GM19324 (cell line): Measurements from ENCODE around the gene SLC25A33.

Source experiments
- ATAC-seq: cut with Tn5 transposase; IDR thresholded peaks from one replicate; pipeline ENCODE4 v1.9.1; 2021; ENCODE audit warnings: mild to moderate bottlenecking, moderate library complexity; ENCODE audit not compliant: unreplicated experiment, low FRiP score

The SLC25A33 gene

DNA sequence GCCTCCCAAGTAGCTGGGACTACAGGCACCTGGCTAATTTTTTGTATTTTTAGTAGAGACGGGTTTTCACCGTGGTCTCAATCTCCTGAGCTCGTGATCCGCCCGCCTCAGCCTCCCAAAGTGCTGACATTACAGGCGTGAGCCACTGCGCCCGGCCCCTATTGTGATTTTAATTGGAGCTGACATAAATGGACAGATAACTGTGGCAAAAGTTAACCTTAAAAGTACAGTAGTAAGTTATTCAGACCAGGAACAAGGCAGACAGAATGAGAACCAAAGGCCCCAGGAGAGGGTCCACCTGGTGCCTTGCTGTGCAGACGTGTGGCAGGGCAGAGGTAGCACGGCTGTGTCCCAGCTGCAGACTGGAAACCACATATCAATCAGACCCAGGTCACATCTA lies 60.5 kb downstream of the SLC25A33 start:
- ATAC-seq = no peak

DNA sequence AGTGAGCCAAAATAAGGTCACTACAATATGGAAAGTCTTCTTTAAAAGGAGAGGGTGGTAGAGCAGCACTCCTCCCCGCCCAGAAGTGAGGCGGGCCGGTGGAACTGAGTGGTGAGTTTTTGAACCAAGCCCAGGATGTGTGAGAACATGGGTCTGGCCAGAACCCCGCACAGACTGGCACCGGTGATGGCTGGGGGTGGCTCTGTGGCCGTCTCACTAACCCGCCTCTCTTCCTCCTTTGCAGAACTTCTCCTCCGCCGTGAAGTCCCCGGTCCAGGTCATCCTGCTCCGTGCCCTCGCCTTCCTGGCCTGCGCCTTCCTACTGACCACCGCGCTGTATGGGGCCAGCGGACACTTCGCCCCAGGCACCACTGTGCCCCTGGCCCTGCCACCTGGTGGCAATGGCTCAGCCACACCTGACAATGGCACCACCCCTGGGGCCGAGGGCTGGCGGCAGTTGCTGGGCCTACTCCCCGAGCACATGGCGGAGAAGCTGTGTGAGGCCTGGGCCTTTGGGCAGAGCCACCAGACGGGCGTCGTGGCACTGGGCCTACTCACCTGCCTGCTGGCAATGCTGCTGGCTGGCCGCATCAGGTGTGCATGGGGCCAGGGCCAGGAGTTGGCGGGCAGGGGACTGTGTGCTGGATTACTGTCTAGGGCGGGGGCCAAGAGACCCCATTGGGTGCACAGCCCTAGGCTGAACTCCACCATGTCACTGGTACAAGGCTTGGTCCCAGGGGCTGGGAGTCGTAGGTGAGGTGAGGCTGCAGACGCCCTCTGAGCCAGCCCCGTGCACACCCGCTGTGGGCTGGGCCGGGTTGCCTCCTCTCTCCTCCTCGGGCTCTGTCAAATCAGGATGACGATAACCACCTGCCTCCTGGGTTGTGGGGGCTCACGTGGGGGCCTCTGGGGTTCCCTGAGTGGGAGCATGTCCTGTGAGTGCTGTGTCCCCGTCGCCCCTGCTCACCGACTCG lies 61.9 kb downstream of the SLC25A33 start:
- ATAC-seq = no peak

DNA sequence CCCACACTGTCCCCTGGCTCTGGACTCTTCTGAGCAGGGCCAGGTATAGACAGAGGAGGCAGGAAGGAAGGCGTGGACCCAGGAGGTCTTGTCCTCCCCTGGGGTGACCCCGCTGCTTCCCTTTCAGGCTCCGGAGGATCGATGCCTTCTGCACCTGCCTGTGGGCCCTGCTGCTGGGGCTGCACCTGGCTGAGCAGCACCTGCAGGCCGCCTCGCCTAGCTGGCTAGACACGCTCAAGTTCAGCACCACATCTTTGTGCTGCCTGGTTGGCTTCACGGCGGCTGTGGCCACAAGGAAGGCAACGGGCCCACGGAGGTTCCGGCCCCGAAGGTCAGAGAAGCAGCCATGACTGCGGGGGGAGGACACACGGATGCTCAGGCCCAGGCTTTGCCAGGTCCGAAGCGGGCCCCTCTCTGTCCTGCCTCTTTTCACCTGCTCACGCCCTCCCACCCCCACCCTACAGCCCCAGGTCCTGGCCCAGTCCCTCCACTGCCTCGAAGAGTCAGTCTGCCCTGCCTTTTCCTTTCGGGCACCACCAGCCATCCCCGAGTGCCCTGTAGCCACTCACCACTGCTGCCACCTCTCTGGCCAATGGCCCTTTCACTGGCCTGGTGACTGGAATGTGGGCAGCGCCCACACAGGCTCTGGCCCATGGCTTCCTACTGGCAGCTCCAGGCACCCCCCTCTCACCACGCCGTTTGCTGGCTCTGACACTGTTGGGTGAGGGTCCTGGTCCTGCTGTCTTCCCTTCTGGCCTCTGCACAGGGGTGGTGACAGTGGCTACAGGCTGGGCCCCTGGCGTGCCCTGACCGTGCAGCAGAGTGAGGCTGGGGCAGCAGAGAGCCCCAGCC lies 62.9 kb downstream of the SLC25A33 start:
- no peak for ATAC-seq

DNA sequence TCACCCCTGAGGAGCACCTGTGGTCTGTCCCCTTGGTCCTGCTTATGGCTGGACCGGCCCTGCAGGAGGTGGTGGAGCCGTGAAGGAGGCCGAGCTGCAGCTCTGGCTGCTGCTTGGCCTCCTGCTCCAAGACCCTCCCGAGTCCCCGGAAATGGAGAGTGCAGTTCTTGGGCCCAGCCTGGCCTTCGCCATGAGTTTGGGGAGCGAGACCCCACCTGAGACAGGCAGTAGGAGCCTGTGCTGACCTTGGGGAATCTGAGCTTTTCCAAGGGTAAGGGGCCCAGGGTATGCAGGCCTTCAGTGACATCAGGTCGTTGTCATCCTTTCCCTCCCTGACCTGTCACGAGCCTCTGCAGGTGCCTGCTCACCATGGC lies 63.5 kb downstream of the SLC25A33 start:
- no peak for ATAC-seq

DNA sequence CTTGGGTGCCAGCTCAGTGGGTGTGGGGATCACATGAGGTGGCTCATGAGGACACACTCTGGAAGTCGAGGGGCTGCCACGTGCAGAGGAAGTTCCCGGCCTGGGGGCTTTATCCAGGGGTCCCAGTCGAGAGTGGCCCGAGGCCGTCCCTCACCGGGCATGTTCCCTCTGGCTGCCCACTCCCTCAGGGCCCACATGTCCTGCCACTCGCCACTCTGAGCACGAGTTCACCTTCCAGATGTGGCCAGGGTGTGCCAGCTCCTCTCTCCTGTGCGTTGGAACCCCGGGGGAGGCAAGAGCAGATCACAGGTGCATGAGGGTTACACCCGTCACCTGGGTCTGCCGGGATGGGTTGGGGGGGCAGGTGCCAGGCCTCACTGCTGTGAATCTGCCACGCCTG lies 64.0 kb downstream of the SLC25A33 start:
- ATAC-seq = no peak

DNA sequence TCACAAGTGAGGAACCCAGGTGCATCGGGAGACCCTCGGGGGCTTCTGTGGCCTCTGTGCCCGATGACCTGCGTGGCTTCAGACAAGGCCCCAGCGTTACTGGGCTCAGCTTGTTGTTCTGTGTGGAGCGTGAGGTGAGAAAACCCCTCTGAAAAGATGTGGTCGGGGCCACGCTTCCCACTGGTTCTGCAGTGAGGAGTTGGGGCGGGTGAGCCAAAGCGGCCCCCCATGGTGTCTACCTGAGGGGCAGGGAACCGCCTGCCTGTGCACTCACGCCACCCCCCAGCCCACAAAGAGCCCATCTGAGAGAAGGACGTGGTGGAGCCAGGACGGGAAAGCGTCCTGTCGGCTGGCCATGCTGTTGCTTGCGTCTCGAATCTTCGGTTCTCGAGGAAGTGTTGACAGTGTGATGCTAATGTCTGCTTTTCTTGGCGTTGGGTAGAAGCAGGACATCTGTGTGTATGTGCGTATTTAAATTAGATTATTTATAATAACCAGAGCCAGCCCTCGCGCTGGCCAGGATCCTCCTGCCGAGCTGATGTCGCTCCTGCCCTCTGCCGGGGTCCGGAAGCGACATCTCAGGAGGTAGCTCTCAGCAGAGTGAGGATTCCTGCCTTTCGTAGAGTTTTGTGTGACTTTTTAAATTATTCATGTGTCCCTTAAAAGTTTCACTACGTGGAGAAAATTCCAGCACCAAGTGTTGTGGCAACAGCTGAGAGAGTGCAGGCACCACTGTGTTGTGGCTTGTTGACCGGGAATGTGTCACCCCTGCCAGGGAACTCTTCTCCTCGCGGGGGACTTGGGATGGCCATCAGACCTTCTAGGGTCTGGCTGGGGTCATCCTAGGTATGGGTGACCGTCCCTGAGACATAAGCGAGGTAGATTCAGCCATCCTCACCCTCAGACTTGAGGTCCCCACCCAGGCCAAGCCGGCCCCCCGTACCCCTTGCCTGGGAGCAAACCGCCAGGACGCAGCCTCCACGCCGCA lies 64.8 kb downstream of the SLC25A33 start:
- no peak for ATAC-seq

DNA sequence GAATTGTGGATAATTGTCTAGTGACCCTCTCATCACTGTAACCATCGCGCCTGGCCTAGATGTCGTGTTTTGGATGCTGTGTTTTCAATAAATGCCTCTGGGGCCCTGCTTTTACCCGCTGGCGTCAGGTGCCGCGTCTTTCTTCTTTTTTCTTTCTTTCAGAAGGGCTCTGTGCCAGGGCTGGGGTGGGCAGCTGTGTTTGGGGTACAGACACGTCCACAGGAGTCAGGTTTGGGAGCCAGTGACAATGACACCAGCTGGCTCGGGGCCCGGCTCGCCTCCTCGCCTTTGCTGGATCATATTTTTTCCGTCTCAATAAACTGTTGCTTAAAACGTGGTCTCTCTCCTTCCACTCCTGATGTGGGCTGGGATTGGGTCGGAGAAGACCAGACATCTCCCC lies 65.6 kb downstream of the SLC25A33 start:
- ATAC-seq = no peak

DNA sequence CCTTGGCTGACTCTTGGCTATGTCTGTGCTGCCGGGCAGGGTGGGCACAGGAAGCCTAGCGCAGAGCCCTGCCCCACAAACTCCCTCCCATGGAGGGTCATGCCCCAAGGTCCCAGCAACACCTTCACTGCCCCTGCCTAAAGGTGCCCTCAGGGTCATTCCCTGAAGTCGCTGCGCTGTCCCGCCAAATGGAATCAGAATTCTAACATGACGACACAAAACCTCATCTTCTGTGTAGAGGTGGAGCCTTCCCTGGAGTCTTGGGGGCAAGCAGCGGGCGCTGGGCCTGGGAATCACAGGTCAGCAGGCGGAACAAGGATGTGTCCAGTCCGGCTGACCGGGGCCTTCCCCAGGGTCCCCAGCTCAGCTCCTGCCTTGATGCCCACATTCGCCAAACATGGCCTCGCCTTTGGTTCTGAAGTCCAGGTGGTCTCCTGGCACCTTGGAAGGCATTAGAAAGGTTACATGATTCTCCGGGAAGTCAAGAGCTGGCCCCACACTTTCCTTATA lies 66.7 kb downstream of the SLC25A33 start:
- ATAC-seq = no peak

DNA sequence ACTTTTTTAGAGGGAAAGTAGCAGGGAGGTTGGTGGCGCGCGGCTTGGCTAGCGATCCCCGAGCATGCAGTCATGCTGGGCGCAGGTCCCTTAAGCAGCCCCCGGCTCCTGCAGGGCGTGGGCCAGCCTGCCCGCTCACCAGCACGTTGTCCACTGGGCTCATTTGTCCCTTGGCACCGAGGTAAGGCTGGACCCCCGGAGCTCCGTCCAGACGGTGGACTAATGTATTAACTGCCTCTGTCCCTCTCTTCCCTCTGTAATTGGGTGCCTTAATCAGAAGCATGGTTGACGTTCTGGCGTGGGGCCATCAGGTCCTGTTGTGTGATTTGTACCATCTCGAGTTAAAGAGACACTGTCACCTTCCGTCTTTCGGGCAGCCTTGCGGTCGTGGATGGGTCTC lies 67.2 kb downstream of the SLC25A33 start:
- no peak for ATAC-seq

DNA sequence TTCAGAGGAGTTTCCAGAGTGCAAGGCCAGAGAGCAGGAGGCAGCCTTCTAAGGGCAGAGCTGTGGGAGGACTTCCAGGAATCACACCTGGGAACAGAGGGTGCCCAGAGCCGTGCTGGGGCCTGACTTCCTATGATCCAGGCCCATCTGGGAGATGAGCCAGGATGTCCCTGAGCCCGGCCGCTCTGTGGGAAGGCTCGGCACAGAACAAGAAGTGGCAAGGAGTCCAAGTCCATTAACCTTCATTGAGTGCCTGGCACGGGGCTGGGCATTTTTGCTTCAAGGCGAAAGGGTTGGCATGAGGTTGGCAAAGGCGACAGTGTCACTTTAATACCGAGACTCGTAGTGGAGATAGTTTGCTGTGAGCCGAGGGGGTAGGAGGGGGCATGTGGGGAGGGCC lies 67.7 kb downstream of the SLC25A33 start:
- ATAC-seq = no peak

DNA sequence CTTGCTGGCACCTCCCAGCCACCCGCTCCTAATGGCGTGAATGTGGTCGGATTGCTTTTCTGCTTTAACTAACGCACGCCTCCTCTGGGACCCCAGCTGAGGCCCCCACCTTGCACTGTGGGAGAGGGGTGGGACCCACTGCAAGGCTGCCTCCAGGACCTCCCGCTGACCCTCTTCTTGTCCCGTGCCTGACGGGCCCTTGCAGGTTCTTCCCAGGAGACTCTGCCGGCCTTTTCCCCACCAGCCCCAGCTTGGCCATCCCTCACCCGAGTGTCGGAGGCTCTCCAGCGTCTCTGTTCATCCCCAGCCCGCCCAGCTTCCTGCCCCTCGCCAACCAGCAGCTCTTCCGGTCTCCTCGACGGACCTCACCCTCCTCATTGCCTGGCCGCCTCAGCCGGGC lies 68.1 kb downstream of the SLC25A33 start:
- ATAC-seq = no peak

DNA sequence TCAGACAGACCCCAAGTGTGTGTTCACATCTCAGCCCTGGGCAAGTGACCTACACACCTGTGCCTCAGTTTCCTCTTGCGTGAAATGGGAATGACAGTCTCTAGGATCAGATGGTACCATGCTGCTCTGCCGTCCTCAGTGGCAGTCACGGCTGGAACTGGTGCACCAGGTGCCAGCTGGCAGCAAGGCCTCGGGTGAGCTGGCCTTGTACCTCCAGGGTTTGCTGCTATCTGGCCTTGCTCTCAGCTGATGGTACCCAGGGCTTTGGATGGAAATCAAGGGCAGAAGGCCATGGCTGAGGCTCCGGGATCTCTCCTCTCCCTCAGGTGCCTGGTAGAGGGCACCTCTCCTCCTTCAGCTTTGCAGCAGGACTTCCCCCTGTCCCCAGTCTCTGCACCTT lies 70.7 kb downstream of the SLC25A33 start:
- no peak for ATAC-seq

DNA sequence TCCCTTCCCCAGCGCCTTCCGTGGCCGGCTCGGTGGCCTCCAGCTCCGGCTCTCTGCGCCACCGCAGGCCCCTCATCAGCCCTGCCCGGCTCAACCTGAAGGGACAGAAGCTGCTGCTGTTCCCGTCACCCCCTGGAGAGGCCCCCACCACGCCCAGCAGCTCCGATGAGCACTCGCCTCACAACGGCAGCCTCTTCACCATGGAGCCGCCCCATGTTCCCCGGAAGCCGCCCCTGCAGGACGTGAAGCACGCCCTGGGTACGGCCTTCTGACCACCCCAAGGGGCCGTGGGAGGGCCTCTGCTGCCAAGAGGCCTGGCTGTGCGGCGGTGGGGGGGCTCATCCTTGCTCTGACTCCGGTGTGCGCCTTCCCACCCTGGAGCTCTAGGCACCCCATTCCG lies 71.3 kb downstream of the SLC25A33 start:
- no peak for ATAC-seq

DNA sequence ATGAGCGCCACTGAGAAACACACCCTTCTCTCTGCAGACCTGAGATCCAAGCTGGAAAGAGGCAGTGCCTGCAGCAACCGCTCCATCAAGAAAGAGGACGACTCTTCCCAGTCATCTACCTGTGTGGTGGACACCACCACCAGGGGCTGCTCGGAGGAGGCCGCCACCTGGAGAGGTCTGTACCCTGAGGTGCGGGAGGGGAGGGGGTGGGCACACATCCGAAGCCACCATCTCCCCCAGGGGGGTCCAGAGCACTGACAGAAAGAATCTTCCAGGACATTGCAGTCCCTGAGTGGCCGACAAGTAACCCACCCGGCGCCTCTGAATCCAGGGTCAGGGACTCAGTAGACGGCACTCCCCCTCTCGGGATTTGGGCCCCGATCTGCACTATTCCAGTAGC lies 72.5 kb downstream of the SLC25A33 start:
- no peak for ATAC-seq

DNA sequence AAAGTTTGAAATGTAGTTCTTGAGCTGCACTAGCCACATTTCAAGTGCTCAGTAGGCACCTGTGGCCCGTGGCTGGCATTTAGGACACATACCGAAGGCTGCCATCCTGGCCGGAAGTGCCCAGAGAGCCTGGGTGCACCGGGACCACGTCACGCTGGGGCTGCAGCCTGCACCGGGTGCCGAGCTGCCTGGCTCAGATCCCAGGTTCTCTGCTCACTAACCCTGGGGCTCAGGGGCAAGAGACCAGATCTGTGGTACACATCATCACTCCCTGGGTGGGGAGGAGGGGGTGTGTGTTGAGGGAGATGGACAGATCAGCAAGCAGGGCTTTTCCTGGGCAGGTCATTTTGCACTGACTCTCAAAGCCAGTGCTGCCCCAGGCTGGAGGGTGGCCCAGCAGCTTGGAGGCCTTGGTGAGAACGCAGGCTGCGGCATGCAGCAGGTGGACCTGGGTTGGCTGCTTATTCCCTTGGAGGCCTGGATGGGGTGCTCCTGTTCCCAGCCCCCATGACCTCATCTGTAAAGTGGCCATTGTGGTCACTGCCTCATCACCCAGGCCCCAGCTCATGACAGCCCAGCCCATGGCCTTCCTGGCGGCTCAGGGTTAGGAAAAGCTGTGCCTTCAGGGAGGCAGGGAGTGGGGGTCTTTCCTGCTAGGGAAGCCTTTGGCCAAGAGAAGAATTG lies 73.0 kb downstream of the SLC25A33 start:
- no peak for ATAC-seq

DNA sequence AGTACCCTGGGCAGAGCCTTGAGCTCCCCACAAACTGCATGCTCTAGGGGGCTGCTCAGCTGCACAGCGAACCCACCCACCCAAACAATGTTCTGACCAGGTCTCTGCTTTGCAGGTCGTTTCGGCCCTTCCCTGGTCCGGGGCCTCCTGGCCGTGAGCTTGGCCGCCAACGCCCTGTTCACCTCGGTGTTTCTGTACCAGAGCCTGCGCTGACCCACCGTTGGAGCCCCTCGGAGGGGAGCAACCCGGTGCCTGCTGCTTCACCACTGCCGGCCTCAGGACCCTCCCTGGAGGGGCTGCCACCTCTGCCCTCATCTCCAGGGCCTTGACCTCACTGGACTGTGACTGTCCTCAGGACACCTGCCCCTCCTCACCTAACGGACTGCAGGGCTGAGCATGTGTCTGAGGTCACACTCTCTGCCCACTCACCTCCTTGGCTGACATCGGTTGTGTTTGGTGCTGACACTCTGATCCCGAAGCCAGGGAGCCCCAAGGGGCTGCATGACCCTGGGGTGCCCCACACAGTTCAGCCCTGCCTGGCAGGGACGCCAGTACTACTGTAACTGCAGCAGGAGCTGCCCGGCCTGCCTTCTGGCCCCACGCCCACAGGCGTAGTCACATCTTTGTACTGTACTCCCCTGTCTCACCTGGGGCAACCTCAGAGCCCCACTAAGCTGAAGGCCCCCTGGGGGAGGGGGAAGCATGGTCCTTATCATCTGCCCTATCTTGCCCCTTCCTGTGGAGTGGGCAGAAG lies 73.8 kb downstream of the SLC25A33 start:
- no peak for ATAC-seq

DNA sequence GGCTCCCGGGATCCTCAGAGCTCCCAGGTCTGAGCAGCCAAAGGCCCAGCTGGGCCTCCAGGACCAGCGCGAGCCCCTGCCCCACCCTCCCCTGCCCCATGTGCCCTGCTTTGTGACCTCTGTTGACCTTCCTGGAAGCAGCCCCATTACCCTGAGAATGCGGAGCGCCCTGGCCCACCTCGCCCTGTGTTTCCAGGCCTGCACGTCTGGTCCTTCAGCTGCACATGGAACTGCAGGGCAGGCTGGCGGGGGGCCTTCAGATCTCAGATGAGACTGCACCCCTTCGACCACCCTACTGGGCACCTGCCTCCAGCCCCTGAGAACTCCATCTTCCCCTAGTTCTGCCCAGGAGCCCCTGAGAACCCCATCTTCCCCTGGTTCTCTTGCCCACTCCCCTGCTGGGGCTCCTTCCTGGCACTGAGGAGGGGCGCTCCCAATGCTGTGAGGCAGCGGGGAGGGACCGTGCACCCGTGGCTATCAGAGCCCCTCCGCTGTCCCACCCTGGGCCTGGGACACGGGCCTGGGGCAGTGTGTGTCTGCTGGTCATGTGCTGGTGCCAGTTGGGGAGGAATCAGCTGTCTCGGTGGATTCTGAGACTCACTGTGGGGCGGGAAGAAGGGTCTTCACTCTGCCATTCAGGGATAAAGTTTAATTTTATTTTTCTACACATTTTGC lies 74.5 kb downstream of the SLC25A33 start:
- no peak for ATAC-seq

DNA sequence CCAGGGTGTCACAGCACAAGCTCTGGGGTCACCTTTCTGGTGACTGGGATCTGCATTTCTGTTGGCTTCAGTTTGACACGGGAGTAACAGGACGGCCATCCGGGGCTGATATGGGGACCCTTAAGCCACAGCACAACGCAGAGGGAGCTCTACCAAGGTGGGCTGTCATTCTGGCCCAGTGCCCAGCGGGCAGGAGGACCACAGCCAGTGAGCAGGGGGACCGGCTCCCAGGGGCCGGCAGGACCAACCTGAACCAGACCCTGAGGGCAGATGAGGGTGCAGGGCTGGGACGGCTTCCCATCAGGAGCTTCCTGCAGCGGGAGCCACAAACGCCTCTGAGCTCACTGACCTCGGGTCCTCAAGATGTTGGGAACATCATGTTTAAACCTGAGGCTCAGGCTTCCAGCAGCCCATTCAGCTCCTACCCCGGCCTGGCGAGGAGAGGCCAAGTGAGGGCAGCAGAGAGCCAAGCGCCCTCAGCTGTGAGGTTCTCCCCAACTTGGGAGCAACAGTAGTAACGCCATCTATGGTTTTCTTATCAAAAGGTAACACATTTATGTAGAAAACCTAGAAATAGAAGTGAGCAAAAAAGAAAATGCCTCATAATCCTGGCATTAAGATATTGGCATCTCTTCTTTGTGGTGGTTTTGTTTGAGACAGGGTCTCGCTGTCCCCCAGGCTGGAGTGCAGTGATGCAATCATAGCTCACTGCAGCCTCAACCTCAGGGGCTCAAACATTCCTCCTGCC lies 76.2 kb downstream of the SLC25A33 start:
- ATAC-seq = no peak
